Neural crest cell (in vitro differentiated cells): ENCODE measurements around the gene EBF3. TPM values are rescaled to one million over a fixed set of nuclear protein-coding genes. Genes with fewer than 3 reads are reported as not detected.

Experiments used
- DNase-seq: peaks from one replicate; pipeline ENCODE4 v3.0.0; 2021; ENCODE audit warnings: low read depth, mixed read lengths, low spot score
- H3K27ac Mint-ChIP-seq: one replicate; pipeline ENCODE4 v1.8.0; 2021; ENCODE audit warnings: mild to moderate bottlenecking, mixed read lengths; ENCODE audit not compliant: unreplicated experiment
- H3K27me3 Mint-ChIP-seq: 2 replicates; pipeline ENCODE4 v1.8.0; 2021; ENCODE audit warnings: low read depth, mild to moderate bottlenecking, mixed read lengths
- H3K36me3 Mint-ChIP-seq: 2 replicates; pipeline ENCODE4 v1.8.0; 2021; ENCODE audit warnings: low read depth, mild to moderate bottlenecking, mixed read lengths
- H3K4me1 Mint-ChIP-seq: 2 replicates; pipeline ENCODE4 v1.8.0; 2021; ENCODE audit warnings: mixed read lengths
- H3K4me3 Mint-ChIP-seq: one replicate; pipeline ENCODE4 v1.8.0; 2021; ENCODE audit warnings: mild to moderate bottlenecking, mixed read lengths
- H3K9me3 Mint-ChIP-seq: 2 replicates; pipeline ENCODE4 v1.8.0; 2021; ENCODE audit warnings: mixed read lengths
- CTCF ChIP-seq: fragments of 200-600 bp; sonication (generic); conservative IDR thresholded peaks from 2 replicates; pipeline ENCODE4 v1.5.0; 2021; ENCODE audit warnings: antibody characterized with exemption, mild to moderate bottlenecking
- total RNA-seq: library from RNA; stranded (reverse); gene quantifications from 2 replicates; pipeline ENCODE4 v1.2.1, GENCODE V29; 2021

The EBF3 gene
- total RNA-seq, 1 donor from 2014 or later: 11.6 TPM

DNA sequence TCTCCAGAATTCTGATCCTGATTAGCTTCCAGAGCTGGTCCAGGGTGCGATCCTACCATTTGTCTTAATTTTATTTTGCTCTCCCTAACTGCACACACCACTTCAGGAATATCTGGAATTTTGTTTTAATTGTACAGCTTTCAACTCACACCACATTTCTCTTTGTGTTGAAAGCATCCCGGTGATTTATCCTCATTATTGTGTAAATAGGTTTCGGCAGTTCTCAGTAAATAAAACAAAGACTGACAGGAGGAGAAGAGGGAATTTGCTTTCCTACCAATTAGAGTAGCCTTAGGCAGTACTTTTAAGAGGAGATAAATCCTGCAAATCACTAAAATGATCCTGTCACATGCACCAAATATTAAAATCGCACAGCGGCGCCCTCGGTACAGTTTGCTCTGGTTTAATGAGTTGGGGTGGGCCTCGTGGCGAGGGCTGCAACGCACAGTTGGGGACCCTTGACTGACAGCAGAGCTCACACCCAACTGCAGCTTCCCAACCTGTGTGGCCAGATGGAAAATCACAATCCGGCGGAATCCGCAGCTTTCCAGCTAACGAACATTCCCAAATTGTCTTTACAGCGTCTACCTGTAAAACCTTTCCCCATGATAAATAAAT lies 62.6 kb downstream of the EBF3 start:
- Mint-ChIP-seq H3K36me3 (no peaks in the 10 kb centered on the region), H3K9me3 (peaks cover 7% of the 10 kb centered on the region), H3K4me1 (peaks cover 44% of the 10 kb centered on the region), H3K27ac (no peak overlapping the region), H3K27me3 (peaks cover 9% of the 10 kb centered on the region), H3K4me3 (no peak overlapping the region)
- no peak for TF ChIP-seq CTCF
- DNase-seq: no peak

- Mint-ChIP-seq H3K4me3 (no peak overlapping the region), H3K27me3 (peaks cover 12% of the 10 kb centered on the region), H3K27ac (no peak overlapping the region), H3K9me3 (peaks cover 7% of the 10 kb centered on the region), H3K4me1 (peaks cover 43% of the 10 kb centered on the region), H3K36me3 (no peaks in the 10 kb centered on the region)
- no peak for DNase-seq
- TF ChIP-seq CTCF: no peak
Observed at GRCh38 chr10:129900825-129901224, 63.2 kb downstream of the EBF3 start.

DNA sequence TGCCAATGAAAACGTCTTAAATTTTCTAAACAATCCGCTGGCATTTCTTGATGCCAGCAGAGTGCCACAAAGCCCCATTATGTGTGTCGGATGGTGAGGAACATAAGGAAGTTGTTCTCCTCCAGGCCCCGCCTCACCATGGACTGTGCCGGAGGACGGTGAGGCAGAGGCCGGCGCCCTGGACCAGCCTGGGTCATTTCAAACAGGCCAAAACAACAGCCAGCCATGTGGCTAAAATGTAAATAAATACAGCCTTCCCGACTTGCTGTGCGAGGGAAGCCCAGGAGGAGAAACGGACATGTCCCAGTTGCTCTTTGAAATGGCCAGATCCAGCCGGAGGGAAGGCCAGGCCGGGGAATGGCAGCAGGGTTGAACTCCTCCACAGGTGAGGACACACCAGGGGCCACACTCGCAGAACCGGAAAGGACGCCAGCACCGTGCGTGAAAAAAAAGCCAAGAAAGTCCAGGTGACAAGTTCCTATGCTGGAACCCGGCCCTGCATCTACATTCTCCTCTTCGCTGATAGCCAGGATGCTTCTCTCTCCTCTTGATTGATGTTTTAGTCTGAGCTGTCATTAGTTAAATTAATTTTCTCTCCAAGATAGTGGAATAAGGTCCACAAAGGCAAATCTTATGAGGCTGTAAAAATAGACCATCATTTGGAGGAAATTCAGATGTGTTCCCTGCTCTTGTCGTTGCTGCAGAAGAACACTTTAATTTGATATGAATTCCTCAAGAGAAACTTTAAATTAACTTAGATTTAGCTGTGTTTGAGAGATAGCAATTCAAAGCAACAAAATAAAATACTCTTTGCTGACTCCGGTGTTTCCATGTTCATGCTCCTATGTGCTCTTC lies 64.6 kb downstream of the EBF3 start:
- peak overlapping the region; percentile 38 for H3K27ac Mint-ChIP-seq
- no peak overlapping the region for H3K4me3 Mint-ChIP-seq
- no peak for DNase-seq
- no peaks in the 10 kb centered on the region for H3K36me3 Mint-ChIP-seq
- H3K4me1 Mint-ChIP-seq: peaks cover 47% of the 10 kb centered on the region
- H3K9me3 Mint-ChIP-seq: peaks cover 7% of the 10 kb centered on the region
- H3K27me3 Mint-ChIP-seq: peaks cover 13% of the 10 kb centered on the region
- no peak for TF ChIP-seq CTCF

GRCh38 chr10:129898706-129899268 lies 65.3 kb downstream of the EBF3 start:
- peaks cover 10% of the 10 kb centered on the region for H3K27me3 Mint-ChIP-seq
- H3K4me3 Mint-ChIP-seq: no peak overlapping the region
- TF ChIP-seq CTCF: no peak
- H3K27ac Mint-ChIP-seq: no peak overlapping the region
- H3K9me3 Mint-ChIP-seq: peaks cover 3% of the 10 kb centered on the region
- H3K36me3 Mint-ChIP-seq: no peaks in the 10 kb centered on the region
- DNase-seq: no peak
- H3K4me1 Mint-ChIP-seq: peaks cover 47% of the 10 kb centered on the region

DNA sequence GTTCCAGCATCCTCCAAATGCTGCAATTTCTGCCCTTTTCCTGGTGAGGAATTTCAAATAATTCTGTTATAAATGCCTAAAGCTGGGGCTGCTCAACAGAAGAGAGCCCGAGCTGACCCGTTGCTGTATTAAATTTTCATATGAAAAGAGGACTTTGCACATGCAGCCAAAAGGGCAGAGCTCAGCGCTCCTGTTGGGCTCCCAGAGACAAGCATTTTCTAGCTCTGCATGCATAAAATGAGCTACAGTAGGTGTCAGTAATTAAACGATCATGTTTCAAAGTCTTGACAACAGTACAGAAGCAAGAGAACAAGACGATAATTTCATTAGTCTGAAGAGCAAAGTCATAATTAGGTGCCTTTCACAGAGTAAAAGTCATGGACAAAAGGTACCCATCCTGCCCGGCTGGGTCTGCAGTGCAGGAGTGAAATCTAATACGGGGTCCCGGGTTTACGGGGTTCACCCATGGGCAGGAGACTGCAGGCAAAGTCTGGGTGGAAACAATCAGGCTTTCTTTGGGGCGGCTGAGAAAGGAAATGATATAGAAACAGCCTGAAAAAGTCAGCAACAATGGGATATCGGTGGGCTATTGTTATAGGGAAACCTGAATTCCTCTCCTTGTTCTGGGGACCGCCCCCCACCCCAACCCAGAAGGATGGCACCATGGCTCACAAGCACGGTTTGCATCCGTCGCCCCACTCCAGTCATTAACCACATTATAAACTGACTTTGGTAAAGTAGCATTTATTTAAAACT lies 66.0 kb downstream of the EBF3 start:
- Mint-ChIP-seq H3K27me3 (peaks cover 10% of the 10 kb centered on the region), H3K4me3 (peak overlapping the region; percentile 14), H3K4me1 (peaks cover 53% of the 10 kb centered on the region)

More for the DNA sequence above, 66.0 kb downstream of the EBF3 start:
- no peaks in the 10 kb centered on the region for H3K36me3 Mint-ChIP-seq
- no peak for DNase-seq
- H3K27ac Mint-ChIP-seq: no peak overlapping the region
- TF ChIP-seq CTCF: no peak
- H3K9me3 Mint-ChIP-seq: no peaks in the 10 kb centered on the region
